ENCODE measurements around the gene EMILIN3.

GRCh38 chr20:41398408-41398807 lies 31.8 kb upstream of the EMILIN3 start:
- TF ChIP-seq CTCF (IDR thresholded peaks at IDR 0.05 in 8 of 11, conservative IDR thresholded peaks at IDR 0.05 in 3 of 11) (no peak), POLR2A (IDR thresholded peaks at IDR 0.05) (no peak), POLR2AphosphoS5 (IDR thresholded peaks at IDR 0.05) (no peak)
